ENCODE results near the gene RIN1.
"Not testable (repeated sequence)": the region's sequence is repeated elsewhere in the genome, so short reads cannot be mapped to it uniquely, and the experiment has no call there.

Gene RIN1, protein sequence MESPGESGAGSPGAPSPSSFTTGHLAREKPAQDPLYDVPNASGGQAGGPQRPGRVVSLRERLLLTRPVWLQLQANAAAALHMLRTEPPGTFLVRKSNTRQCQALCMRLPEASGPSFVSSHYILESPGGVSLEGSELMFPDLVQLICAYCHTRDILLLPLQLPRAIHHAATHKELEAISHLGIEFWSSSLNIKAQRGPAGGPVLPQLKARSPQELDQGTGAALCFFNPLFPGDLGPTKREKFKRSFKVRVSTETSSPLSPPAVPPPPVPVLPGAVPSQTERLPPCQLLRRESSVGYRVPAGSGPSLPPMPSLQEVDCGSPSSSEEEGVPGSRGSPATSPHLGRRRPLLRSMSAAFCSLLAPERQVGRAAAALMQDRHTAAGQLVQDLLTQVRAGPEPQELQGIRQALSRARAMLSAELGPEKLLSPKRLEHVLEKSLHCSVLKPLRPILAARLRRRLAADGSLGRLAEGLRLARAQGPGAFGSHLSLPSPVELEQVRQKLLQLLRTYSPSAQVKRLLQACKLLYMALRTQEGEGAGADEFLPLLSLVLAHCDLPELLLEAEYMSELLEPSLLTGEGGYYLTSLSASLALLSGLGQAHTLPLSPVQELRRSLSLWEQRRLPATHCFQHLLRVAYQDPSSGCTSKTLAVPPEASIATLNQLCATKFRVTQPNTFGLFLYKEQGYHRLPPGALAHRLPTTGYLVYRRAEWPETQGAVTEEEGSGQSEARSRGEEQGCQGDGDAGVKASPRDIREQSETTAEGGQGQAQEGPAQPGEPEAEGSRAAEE

GRCh38 chr11:66336234-66337102 is at the start of gene RIN1:
TSS of gene RIN1 (minus strand) at chr11:66336434. CDS start at chr11:66336402, 32 bp downstream.
- no peak for DNase-seq

DNA sequence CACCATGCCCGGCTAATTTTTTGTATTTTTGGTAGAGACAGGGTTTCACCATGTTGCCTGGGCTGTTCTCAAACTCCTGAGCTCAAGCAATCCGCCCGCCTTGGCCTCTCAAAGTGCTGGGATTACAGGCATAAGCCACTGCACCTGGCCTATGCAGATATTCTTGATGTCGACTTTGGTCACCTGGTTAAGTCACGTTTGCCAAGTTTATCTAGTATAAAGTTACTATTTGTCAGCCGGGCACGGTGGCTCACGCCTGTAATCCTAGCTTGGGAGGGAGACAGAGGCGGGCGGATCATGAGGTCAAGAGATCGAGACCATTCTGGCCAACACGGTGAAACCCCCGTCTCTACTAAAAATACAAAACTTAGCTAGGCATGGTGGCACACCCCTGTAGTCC is 48.1 kb upstream of the RIN1 start:
- DNase-seq = not testable (repeated sequence)

- peak; percentile 45 for DNase-seq
Measured at GRCh38 chr11:66380264-66380663, 44.0 kb upstream of the RIN1 start.

DNA sequence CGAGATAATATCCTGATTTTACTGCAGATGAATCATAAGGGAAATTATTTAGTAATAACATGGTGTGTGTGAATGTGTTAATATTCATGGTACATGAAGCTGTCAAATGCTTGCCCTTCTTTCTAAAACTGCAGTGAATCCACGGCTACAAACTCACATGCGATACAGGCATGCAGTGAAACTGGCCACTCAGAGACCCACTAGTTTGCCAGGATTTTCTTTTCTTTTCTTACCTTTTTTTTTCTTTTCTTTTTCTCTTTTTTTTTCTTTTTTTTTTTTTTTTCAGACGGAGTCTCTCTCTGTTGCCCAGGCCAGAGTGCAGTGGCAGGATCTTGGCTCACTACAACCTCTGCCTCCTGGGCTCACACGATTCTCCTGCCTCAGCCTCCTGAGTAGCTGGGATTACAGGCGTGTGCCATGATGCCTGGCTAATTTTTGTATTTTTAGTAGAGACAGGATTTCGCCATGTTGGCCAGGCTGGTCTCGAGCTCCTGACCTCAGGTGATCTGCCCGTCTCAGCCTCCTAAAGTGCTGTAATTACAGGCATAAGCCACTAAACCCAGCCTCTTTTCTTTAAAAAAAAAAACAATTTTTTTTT is 37.6 kb upstream of the RIN1 start:
- DNase-seq = not testable (repeated sequence)

- no peak for DNase-seq
Measured at GRCh38 chr11:66373265-66373664, 37.0 kb upstream of the RIN1 start.

DNA sequence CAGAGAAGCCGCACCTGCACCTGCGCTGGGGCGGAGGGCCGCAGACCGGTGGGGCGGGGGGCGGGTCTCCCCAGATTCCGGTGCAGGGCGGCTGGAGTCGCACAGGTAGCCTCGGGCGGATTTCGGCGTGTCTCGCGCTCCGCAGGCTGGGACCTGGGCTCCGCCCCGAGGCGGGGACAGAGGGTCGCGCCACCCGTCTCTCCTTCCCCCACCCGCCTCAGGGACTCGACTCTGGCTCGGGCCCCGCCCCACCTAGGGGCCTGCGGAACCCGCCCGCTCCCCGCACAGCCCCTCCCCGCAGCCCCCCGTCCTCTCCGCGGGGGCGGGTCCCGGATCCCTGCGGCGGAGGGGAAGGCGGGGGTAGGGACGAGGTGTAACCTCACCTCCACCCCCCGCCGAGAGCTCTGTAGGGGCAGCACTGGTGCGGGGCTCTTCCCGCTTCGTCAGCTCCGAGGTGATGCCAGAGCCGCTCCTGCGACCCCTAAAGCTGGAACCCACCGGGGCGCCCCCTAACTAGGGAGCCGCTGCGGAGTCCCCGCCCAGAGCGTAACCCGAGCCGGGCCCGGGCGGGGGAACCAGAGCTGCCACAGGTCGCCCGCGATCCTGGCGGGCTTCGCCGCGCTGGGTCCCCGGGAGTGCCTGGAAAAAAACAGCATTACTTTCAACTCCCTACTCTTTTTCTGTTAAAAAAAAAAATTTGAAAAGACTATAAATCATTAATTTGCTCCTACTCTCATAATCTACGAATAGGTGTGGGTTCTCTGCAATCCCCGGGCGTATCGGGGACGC is 35.6 kb upstream of the RIN1 start, which contains the start of gene SLC29A2:
Gene SLC29A2, minus strand, starts transcription at position 134 of the 789 bp plus-strand sequence. CDS start 169 bp downstream, outside the sequence.
- DNase-seq = peak; percentile 99

GRCh38 chr11:66369073-66369894 is 33.0 kb upstream of the RIN1 start:
- no peak for DNase-seq

- DNase-seq = no peak
Measured at GRCh38 chr11:66368484-66368883, 32.2 kb upstream of the RIN1 start.

GRCh38 chr11:66367561-66368312 is 31.5 kb upstream of the RIN1 start:
- no peak for DNase-seq

DNA sequence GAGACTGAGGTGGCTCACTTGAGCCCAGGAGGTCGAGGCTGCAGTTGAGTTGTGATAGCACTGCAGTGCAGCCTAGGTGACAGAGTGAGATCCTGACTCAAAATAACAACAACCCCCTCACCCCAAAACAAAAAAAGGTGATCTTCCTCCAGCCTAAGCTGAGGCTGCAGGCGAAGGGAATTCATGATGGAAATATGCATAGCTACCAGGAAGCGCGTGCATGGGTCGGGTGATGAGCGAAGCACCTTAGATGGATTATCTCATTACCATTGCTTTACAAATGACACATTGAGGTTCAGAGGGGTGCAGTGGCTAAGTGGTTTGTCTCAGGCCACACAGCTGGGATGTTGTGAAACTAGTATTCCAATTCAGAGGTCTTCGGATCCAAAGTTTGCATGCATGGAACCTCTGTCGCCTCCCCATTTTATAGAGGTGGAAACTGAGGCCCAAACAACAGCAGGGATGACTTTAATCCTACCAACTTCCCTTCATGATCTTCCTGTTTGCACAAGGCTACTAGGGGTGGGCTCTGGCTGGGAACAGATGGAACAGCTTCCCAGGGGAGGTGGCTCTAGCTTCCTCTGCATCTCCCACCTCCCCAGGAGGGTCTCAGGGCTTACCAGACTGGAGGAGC is 30.7 kb upstream of the RIN1 start:
- DNase-seq = no peak

DNA sequence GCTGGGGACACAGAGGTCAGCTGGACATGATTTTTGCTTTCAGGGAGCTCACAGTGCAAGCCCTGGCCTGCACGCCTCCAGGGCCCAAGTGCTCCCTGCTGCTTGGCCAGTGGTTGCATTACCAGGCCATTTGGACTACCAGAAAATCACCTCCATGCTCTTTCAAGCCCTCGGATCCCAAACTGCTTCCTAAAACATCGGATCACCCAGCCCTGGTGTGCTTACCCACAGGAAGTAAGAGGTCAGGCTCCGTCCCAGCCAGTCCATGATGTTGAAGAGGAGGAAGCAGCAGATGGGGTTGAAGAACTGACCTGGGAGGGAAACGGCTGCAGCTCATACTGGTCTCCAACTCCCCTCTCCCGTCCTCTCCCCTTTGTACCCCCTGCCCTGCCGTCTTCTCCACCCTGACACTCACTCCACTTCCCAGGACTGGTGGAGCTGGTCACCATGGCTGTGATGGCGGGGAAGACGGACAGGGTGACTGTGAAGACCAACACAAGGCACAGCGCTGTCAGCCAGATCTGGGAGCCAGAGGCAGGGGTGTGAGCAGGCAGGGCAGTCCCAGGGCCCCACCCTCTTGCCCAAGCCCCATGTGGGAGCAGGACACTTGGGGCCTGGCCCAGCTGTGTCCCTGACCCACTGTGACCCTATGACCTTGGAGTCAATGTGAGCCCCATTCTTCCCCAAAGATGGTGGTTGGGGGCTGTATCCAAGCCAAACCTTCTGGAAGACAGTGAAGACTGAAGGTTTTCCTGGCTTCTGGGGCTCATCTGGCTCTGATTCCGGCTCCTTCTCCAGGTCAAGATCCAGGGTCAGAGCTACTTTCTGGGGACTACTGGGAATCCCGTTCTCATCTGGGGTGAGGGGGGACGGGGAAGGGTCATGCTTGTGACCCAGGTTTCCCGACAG is 29.7 kb upstream of the RIN1 start:
- DNase-seq = no peak

GRCh38 chr11:66365166-66365565 is 28.9 kb upstream of the RIN1 start:
- no peak for DNase-seq

DNA sequence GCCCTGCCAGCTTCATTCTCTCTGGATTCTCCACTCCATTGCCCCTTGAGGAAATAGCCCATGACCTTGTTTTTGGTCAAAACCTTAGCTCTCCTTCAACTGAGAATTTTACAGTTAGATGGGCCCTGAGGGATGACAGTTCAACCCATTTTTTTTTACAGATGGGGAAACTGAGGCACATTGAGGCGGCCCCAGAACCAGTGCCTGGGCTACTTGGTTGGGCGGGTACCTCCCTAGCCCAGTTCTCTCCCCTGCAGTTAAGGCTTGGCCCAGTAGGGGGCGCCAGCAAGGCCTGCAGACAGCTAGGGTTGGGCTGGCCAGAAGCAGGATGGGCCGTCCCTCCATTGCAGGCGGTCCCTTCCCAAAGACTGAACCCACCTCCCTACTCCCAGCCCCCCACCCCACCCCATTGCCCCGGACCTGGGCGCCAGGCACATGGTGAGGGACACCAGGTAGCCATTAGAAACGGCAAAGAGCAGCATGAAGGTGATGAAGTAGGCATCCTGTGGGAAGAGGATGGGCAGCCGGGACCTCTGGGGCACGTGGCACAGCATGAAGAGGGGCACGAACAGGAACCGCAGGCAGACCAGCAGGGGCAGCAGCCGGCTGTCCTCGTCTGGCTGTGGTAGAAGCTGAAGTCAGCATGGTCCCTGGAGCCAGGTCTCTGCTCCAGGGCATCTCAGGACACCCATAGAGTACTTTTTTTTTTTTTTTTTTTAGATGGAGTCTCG is 27.7 kb upstream of the RIN1 start:
- DNase-seq = peak; percentile 72

DNA sequence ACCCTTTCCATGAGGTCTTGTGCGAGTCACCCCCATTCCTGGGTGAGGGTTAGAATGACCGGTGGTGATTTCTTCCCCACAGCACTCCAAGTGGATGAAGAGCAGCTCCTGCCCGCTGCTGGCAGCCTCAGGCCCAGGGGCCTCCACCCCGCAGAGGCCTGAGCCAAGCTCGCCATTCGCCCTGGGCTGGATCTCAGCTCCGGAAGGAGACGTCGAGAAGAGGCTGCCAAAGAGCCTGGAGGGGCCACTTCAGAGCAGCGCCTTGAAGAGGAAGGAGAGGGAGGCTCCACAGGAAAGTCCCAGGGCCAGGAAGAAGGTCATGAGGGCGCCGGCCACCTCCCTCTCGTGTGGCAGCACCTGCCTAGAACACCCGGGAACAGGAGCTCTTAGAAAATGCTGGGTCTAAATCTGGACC is 27.0 kb upstream of the RIN1 start:
- DNase-seq = no peak

DNA sequence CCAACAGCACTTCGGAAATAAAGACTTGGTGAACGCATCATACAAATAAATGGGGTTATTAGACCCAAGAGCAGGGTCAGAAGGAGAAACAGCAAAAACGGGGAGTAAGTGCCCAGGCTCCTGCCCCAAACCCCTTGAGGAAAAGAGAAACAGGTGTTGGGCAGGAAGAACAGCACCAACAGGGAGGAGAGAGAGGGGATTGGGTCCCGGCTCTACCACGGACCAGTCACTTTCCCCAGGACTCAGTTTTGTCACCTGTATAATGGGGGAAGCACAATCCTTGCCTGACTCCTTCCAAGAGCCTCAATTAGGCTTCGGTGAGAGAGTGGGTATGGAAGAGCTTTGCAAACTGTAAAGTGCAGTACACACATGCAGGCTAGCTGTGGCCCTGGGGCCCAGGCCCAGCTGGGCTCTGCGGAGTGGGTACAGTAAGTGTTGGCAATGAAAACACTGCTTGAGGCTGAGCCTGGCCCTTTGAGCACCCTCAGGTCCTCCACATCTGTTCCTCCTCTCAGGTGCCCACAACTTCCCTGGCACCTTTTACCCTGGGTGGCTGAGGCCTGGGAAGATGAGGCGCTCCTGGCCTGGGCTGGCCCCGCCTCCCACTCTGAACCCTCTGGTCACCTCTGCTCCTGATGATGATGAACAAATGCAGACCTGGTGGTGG is 26.4 kb upstream of the RIN1 start:
- DNase-seq = no peak

- no peak for DNase-seq
Measured at GRCh38 chr11:66361502-66361941, 25.3 kb upstream of the RIN1 start.

All from RPMI8226 (cell line).